ENCODE results near the gene C2CD2.

C2CD2 gene

GRCh38 chr21:41873005-41873404 is 80.8 kb downstream of the C2CD2 start:
- Histone ChIP-seq H3K4me3 (ENCODE audit: low read length) (no peak overlapping the region), H3K4me1 (ENCODE audit: insufficient read depth, low read length) (peaks cover 4% of the 10 kb centered on the region; the same call in 1 of the 2 replicates), H3K9me3 (ENCODE audit: insufficient read depth, low read depth, low read length) (no peaks in the 10 kb centered on the region), H3K27me3 (ENCODE audit: insufficient read depth, low read length) (no peaks in the 10 kb centered on the region), H3K27ac (ENCODE audit: low read depth, low read length) (no peak overlapping the region), H3K36me3 (ENCODE audit: insufficient read depth, low read length) (no peaks in the 10 kb centered on the region), H3K9ac (ENCODE audit: low read depth, low read length) (no peak overlapping the region)
- WGBS = 92% methylated on average over 12 of the region's 13 CpGs

GRCh38 chr21:41871293-41872030 is 82.4 kb downstream of the C2CD2 start:
- Histone ChIP-seq H3K9me3 (ENCODE audit: insufficient read depth, low read depth, low read length) (no peaks in the 10 kb centered on the region), H3K4me1 (ENCODE audit: insufficient read depth, low read length) (no peaks in the 10 kb centered on the region), H3K27me3 (ENCODE audit: insufficient read depth, low read length) (no peaks in the 10 kb centered on the region), H3K27ac (ENCODE audit: low read depth, low read length) (no peak overlapping the region), H3K4me3 (ENCODE audit: low read length) (no peak overlapping the region), H3K9ac (ENCODE audit: low read depth, low read length) (no peak overlapping the region), H3K36me3 (ENCODE audit: insufficient read depth, low read length) (no peaks in the 10 kb centered on the region)
- 89% methylated on average over 14 of the region's 15 CpGs for WGBS

- Histone ChIP-seq H3K4me1 (ENCODE audit: insufficient read depth, low read length) (no peaks in the 10 kb centered on the region), H3K27ac (ENCODE audit: low read depth, low read length) (no peak overlapping the region), H3K36me3 (ENCODE audit: insufficient read depth, low read length) (no peaks in the 10 kb centered on the region), H3K4me3 (ENCODE audit: low read length) (no peak overlapping the region), H3K9me3 (ENCODE audit: insufficient read depth, low read depth, low read length) (no peaks in the 10 kb centered on the region), H3K27me3 (ENCODE audit: insufficient read depth, low read length) (no peaks in the 10 kb centered on the region), H3K9ac (ENCODE audit: low read depth, low read length) (no peak overlapping the region)
- WGBS = 94% methylated on average over 9 of the region's 9 CpGs
Measured at GRCh38 chr21:41869771-41870170, 84.0 kb downstream of the C2CD2 start.

- no peak overlapping the region for H3K9ac ChIP-seq (ENCODE audit: low read depth, low read length)
- no peaks in the 10 kb centered on the region for H3K4me1 ChIP-seq (ENCODE audit: insufficient read depth, low read length)
- H3K27me3 ChIP-seq (ENCODE audit: insufficient read depth, low read length) = no peaks in the 10 kb centered on the region
- no peaks in the 10 kb centered on the region for H3K36me3 ChIP-seq (ENCODE audit: insufficient read depth, low read length)
- H3K4me3 ChIP-seq (ENCODE audit: low read length) = no peak overlapping the region
- WGBS = 95% methylated on average over 10 of the region's 10 CpGs
- no peak overlapping the region for H3K27ac ChIP-seq (ENCODE audit: low read depth, low read length)
- no peaks in the 10 kb centered on the region for H3K9me3 ChIP-seq (ENCODE audit: insufficient read depth, low read depth, low read length)
Measured at GRCh38 chr21:41868062-41868710, 85.6 kb downstream of the C2CD2 start.

- 97% methylated on average over 8 of the region's 8 CpGs for WGBS
- Histone ChIP-seq H3K36me3 (ENCODE audit: insufficient read depth, low read length) (no peaks in the 10 kb centered on the region), H3K4me1 (ENCODE audit: insufficient read depth, low read length) (no peaks in the 10 kb centered on the region), H3K27me3 (ENCODE audit: insufficient read depth, low read length) (no peaks in the 10 kb centered on the region), H3K9ac (ENCODE audit: low read depth, low read length) (no peak overlapping the region), H3K27ac (ENCODE audit: low read depth, low read length) (no peak overlapping the region), H3K4me3 (ENCODE audit: low read length) (no peak overlapping the region), H3K9me3 (ENCODE audit: insufficient read depth, low read depth, low read length) (no peaks in the 10 kb centered on the region)
Measured at GRCh38 chr21:41867313-41867712, 86.5 kb downstream of the C2CD2 start.

GRCh38 chr21:41866274-41866809 is 87.5 kb downstream of the C2CD2 start:
- H3K36me3 ChIP-seq (ENCODE audit: insufficient read depth, low read length) = no peaks in the 10 kb centered on the region
- no peak overlapping the region for H3K27ac ChIP-seq (ENCODE audit: low read depth, low read length)
- no peak overlapping the region for H3K4me3 ChIP-seq (ENCODE audit: low read length)
- H3K9me3 ChIP-seq (ENCODE audit: insufficient read depth, low read depth, low read length) = no peaks in the 10 kb centered on the region
- WGBS = 78% methylated on average over 11 of the region's 11 CpGs
- H3K4me1 ChIP-seq (ENCODE audit: insufficient read depth, low read length) = peaks cover 4% of the 10 kb centered on the region; the same call in 1 of the 2 replicates
- H3K27me3 ChIP-seq (ENCODE audit: insufficient read depth, low read length) = no peaks in the 10 kb centered on the region
- H3K9ac ChIP-seq (ENCODE audit: low read depth, low read length) = no peak overlapping the region

GRCh38 chr21:41865002-41865777 is 88.6 kb downstream of the C2CD2 start:
- Histone ChIP-seq H3K27me3 (ENCODE audit: insufficient read depth, low read length) (no peaks in the 10 kb centered on the region), H3K4me1 (ENCODE audit: insufficient read depth, low read length) (peaks cover 4% of the 10 kb centered on the region; the same call in 1 of the 2 replicates), H3K4me3 (ENCODE audit: low read length) (no peak overlapping the region), H3K9ac (ENCODE audit: low read depth, low read length) (no peak overlapping the region), H3K36me3 (ENCODE audit: insufficient read depth, low read length) (no peaks in the 10 kb centered on the region), H3K9me3 (ENCODE audit: insufficient read depth, low read depth, low read length) (no peaks in the 10 kb centered on the region), H3K27ac (ENCODE audit: low read depth, low read length) (no peak overlapping the region)
- 80% methylated on average over 15 of the region's 15 CpGs for WGBS

- Histone ChIP-seq H3K4me3 (ENCODE audit: low read length) (no peak overlapping the region), H3K4me1 (ENCODE audit: insufficient read depth, low read length) (peaks cover 4% of the 10 kb centered on the region; the same call in 1 of the 2 replicates), H3K9ac (ENCODE audit: low read depth, low read length) (no peak overlapping the region), H3K27ac (ENCODE audit: low read depth, low read length) (no peak overlapping the region), H3K9me3 (ENCODE audit: insufficient read depth, low read depth, low read length) (no peaks in the 10 kb centered on the region), H3K36me3 (ENCODE audit: insufficient read depth, low read length) (peaks cover 3% of the 10 kb centered on the region; the same call in 1 of the 2 replicates), H3K27me3 (ENCODE audit: insufficient read depth, low read length) (no peaks in the 10 kb centered on the region)
- WGBS = 81% methylated on average over 10 of the region's 10 CpGs
Measured at GRCh38 chr21:41864311-41865001, 89.4 kb downstream of the C2CD2 start.

GRCh38 chr21:41863439-41863740 is 90.4 kb downstream of the C2CD2 start:
- Histone ChIP-seq H3K4me3 (ENCODE audit: low read length) (no peak overlapping the region), H3K4me1 (ENCODE audit: insufficient read depth, low read length) (peaks cover 4% of the 10 kb centered on the region; the same call in 1 of the 2 replicates), H3K36me3 (ENCODE audit: insufficient read depth, low read length) (peaks cover 9% of the 10 kb centered on the region; the same call in 1 of the 2 replicates), H3K27me3 (ENCODE audit: insufficient read depth, low read length) (no peaks in the 10 kb centered on the region), H3K9ac (ENCODE audit: low read depth, low read length) (no peak overlapping the region), H3K9me3 (ENCODE audit: insufficient read depth, low read depth, low read length) (no peaks in the 10 kb centered on the region), H3K27ac (ENCODE audit: low read depth, low read length) (no peak overlapping the region)
- WGBS = 97% methylated on average over 4 of the region's 4 CpGs

- no peak overlapping the region for H3K9ac ChIP-seq (ENCODE audit: low read depth, low read length)
- no peak overlapping the region for H3K27ac ChIP-seq (ENCODE audit: low read depth, low read length)
- H3K27me3 ChIP-seq (ENCODE audit: insufficient read depth, low read length) = no peaks in the 10 kb centered on the region
- WGBS = 83% methylated on average over 17 of the region's 17 CpGs
- no peak overlapping the region for H3K4me3 ChIP-seq (ENCODE audit: low read length)
- H3K9me3 ChIP-seq (ENCODE audit: insufficient read depth, low read depth, low read length) = no peaks in the 10 kb centered on the region
- peaks cover 4% of the 10 kb centered on the region; the same call in 1 of the 2 replicates for H3K4me1 ChIP-seq (ENCODE audit: insufficient read depth, low read length)
- H3K36me3 ChIP-seq (ENCODE audit: insufficient read depth, low read length) = peaks cover 19% of the 10 kb centered on the region
Measured at GRCh38 chr21:41861987-41862386, 91.8 kb downstream of the C2CD2 start.

All from HUES64 (cell line).